ENCODE results near the gene ZNF462.
A peak's percentile ranks its signal among the peaks of the same experiment; 100 is the strongest.

- TF ChIP-seq CTCF (IDR thresholded peaks at IDR 0.05) (no peak), POLR2A (IDR thresholded peaks at IDR 0.05) (peak in 1 of 2 donors; percentile 48)
Observed at GRCh38 chr9:106921341-106921899, 58.5 kb downstream of the ZNF462 start.
